Liver (tissue), 9 donors: ENCODE results near the gene IL2RA. TPM values are rescaled to one million over a fixed set of nuclear protein-coding genes. Genes with fewer than 3 reads are reported as not detected.

ENCODE experiments used
- DNase-seq: peaks from one replicate; pipeline ENCODE4 v3.0.0-alpha.2; 2017; ENCODE audit warnings: low spot score
- H3K27ac ChIP-seq, 2 donors: one replicate each; pipeline ENCODE4 v1.7.0; 2013; ENCODE audit warnings: inconsistent platforms in 2 of 2, low read length in 2 of 2, control low read depth in 1 of 2, low read depth in 1 of 2, mild to moderate bottlenecking in 1 of 2
- H3K27me3 ChIP-seq, 4 donors: one replicate each; pipeline versions ENCODE4 v1.6.1 to v1.7.0; 2013; ENCODE audit warnings: low read length in 3 of 4, inconsistent platforms in 1 of 4, mild to moderate bottlenecking in 1 of 4, moderate library complexity in 1 of 4; ENCODE audit not compliant: control insufficient read depth in 4 of 4, insufficient read depth in 4 of 4
- H3K36me3 ChIP-seq, 4 donors: one replicate each; pipeline versions ENCODE4 v1.6.1 to v1.7.0; 2013; ENCODE audit warnings: low read length in 3 of 4, mild to moderate bottlenecking in 3 of 4, low read depth in 1 of 4, moderate library complexity in 1 of 4; ENCODE audit not compliant: control insufficient read depth in 4 of 4, insufficient read depth in 3 of 4
- H3K4me1 ChIP-seq, 4 donors: one replicate each; pipeline versions ENCODE4 v1.6.1 to v1.7.0; 2013; ENCODE audit warnings: low read length in 3 of 4, mild to moderate bottlenecking in 3 of 4, moderate library complexity in 1 of 4; ENCODE audit not compliant: control insufficient read depth in 4 of 4, insufficient read depth in 4 of 4
- H3K4me3 ChIP-seq, 3 donors: one replicate each; pipeline versions ENCODE4 v1.6.1 to v1.7.0; 2013; ENCODE audit warnings: low read length in 3 of 3, control low read depth in 1 of 3, low read depth in 1 of 3, mild to moderate bottlenecking in 1 of 3
- H3K9ac ChIP-seq, 2 donors: one replicate each; pipeline ENCODE4 v1.7.0; 2013; ENCODE audit warnings: low read length in 2 of 2, mild to moderate bottlenecking in 2 of 2, moderate library complexity in 2 of 2, control low read depth in 1 of 2, low read depth in 1 of 2
- H3K9me3 ChIP-seq, 4 donors: one replicate each; pipeline versions ENCODE4 v1.6.1 to v1.7.0; 2013; ENCODE audit warnings: low read length in 3 of 4; ENCODE audit not compliant: control insufficient read depth in 4 of 4
- CTCF ChIP-seq: fragments of 150-350 bp; IDR thresholded peaks from 2 replicates; pipeline ENCODE4 v1.5.1; 2017; ENCODE audit warnings: improper control_type of control experiment, low read depth, low read length; ENCODE audit not compliant: missing input control
- EGR1 ChIP-seq, 2 donors: IDR thresholded peaks; 2 replicates each; pipeline ENCODE4 v1.6.1; 2016 to 2018; ENCODE audit warnings: antibody characterized with exemption in 2 of 2, low read depth in 2 of 2
- FOXA2 ChIP-seq: IDR thresholded peaks from 2 replicates; pipeline ENCODE4 v1.6.1; 2016; ENCODE audit warnings: antibody characterized with exemption
- GABPA ChIP-seq, 2 donors: IDR thresholded peaks in 1 of 2; conservative IDR thresholded peaks in 1 of 2; 2 replicates each; pipeline ENCODE4 v1.6.1; 2016; ENCODE audit warnings: antibody characterized with exemption in 2 of 2, mild to moderate bottlenecking in 1 of 2, moderate library complexity in 1 of 2
- HNF4A ChIP-seq, 2 donors: conservative IDR thresholded peaks; 2 replicates each; pipeline ENCODE4 v1.6.1; 2016; ENCODE audit warnings: antibody characterized with exemption in 2 of 2, mild to moderate bottlenecking in 2 of 2
- HNF4G ChIP-seq: IDR thresholded peaks from 2 replicates; pipeline ENCODE4 v1.6.1; 2016; ENCODE audit warnings: antibody characterized with exemption
- NR2F2 ChIP-seq: IDR thresholded peaks from 2 replicates; pipeline ENCODE4 v1.6.1; 2016; ENCODE audit warnings: antibody characterized with exemption
- RXRA ChIP-seq, 2 donors: IDR thresholded peaks; 2 replicates each; pipeline ENCODE4 v1.6.1; 2017 to 2018; ENCODE audit warnings: antibody characterized with exemption in 2 of 2, mild to moderate bottlenecking in 1 of 2
- SP1 ChIP-seq: IDR thresholded peaks from 2 replicates; pipeline ENCODE4 v1.6.1; 2018; ENCODE audit warnings: antibody characterized with exemption, mild to moderate bottlenecking
- TAF1 ChIP-seq: conservative IDR thresholded peaks from 2 replicates; pipeline ENCODE4 v1.6.1; 2016; ENCODE audit warnings: antibody characterized with exemption, mild to moderate bottlenecking
- YY1 ChIP-seq: IDR thresholded peaks from 2 replicates; pipeline ENCODE4 v1.6.1; 2016; ENCODE audit warnings: antibody characterized with exemption, mild to moderate bottlenecking
- WGBS: extraction: QIAGEN DNeasy Blood & Tissue Kit; methylation state at CpG from one replicate; pipeline ENCODE4 v1.1.7; 2013; 5-methylcytosine and 5-hydroxymethylcytosine counted together
- polyA plus RNA-seq, 2 donors: library from polyadenylated mRNA; stranded (reverse) in 1 of 2; unstranded in 1 of 2; fragments of 200-250 nt in 1 of 2; fragments of >200 nt in 1 of 2; fragmentation: Nextera tagmentation in 1 of 2; extraction: Ambion mirVana in 1 of 2; gene quantifications; one replicate each; pipeline versions ENCODE4 v1.2.1 to v1.2.3, GENCODE V29; 2013 to 2015
- total RNA-seq, 2 donors: library from RNA; depleted of rRNA; stranded (reverse); fragments of >200 nt; gene quantifications; one replicate each; pipeline ENCODE4 v1.2.3, GENCODE V29; 2014
- TF ChIP-seq, protein P1 (sequence below): IDR thresholded peaks from 2 replicates; pipeline ENCODE4 v1.6.1; 2016; ENCODE audit warnings: antibody characterized with exemption
- TF ChIP-seq, protein P2 (sequence below): IDR thresholded peaks from 2 replicates; pipeline ENCODE4 v1.6.1; 2016; ENCODE audit warnings: antibody characterized with exemption
- donor health status: healthy.
- donor health status: healthy.
- donor health status: healthy.
- donor health status: healthy.
- donor health status: healthy.

The IL2RA gene
- total and polyA plus RNA-seq, 4 donors = 0.46 to 1.6 TPM; not detected in 2

DNA sequence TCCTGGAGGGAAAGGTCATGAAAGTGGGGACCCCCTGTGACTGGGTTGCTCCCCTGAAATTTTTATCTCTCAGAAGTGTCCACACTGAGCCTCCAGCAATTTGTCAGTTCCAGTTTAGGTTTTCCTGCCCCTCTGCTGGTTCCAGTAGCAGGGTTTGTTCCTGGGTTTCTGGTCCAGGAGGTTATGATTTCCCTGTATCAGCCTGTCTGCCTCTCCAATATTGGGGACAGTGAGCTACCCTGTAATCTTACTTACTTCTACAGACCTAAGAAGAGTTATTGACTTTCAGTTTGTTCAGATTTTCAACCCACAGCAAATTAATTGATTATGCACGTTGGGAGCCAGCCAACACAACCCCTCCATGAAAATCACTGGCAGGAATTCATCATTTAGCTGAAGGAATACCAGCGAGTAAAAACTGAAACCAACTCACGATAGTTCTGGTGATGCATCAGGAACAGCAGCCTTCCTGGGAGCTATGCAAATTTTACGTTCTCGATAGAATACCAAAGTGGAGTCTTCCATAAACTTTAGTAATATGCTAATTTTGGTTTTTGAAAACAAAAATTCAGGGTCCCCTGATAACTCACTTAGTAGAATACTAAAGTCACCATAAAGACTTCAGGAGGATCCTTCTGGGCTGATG, 53.5 kb downstream of the IL2RA start:
- TF ChIP-seq EGR1 (IDR thresholded peaks at IDR 0.05; ENCODE audit: low read depth in 2 of 2) (no peak), SP1 (no peak), NR2F2 (no peak), GABPA (IDR thresholded peaks at IDR 0.05 in 1 of 2, conservative IDR thresholded peaks at IDR 0.05 in 1 of 2) (no peak)
- H3K9me3 ChIP-seq = peaks cover 0 to 9% (median 1%) of the 10 kb centered on the region in 4 donors
- H3K4me3 ChIP-seq = peak overlapping the region in 1 of 3 donors; percentile 8
- H3K27ac ChIP-seq = peak overlapping the region in 1 of 2 donors; percentile 25
- DNase-seq = no peak
- H3K36me3 ChIP-seq = no peaks in the 10 kb centered on the region
- no peak overlapping the region for H3K9ac ChIP-seq
- no peaks in the 10 kb centered on the region for H3K4me1 ChIP-seq
- WGBS = 64% methylated on average over 5 of the region's 5 CpGs
- H3K27me3 ChIP-seq = no peaks in the 10 kb centered on the region

DNA sequence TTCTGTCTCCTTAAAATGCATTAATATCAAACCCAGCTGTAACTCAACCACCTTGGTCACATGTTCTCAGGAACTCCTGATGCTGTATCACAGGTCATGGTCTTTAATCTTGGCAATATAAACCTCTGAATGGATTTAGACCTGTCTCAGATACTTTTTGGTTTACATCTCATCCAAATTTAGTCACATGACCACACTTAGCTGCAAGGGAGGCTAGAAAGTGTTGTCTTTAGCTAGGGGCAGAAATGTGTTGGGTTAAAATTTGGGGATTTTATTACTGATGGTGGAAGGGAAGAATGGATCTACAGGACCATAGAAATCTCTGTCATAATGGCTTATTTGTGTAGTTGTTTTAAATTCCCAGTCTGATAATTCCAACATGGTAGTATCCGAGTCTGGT, 55.2 kb downstream of the IL2RA start:
- Histone ChIP-seq H3K4me3 (no peak overlapping the region), H3K27ac (no peak overlapping the region), H3K27me3 (no peaks in the 10 kb centered on the region), H3K4me1 (no peaks in the 10 kb centered on the region), H3K9ac (no peak overlapping the region), H3K9me3 (peaks cover 0 to 9% (median 1%) of the 10 kb centered on the region in 4 donors), H3K36me3 (no peaks in the 10 kb centered on the region)
- DNase-seq = no peak
- WGBS = 35% methylated on average over 1 of the region's 1 CpG
- no peak for TF ChIP-seq GABPA (IDR thresholded peaks at IDR 0.05 in 1 of 2, conservative IDR thresholded peaks at IDR 0.05 in 1 of 2)
- TF ChIP-seq, protein P1, sequence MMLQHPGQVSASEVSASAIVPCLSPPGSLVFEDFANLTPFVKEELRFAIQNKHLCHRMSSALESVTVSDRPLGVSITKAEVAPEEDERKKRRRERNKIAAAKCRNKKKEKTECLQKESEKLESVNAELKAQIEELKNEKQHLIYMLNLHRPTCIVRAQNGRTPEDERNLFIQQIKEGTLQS = no peak
- TF ChIP-seq, protein P2, sequence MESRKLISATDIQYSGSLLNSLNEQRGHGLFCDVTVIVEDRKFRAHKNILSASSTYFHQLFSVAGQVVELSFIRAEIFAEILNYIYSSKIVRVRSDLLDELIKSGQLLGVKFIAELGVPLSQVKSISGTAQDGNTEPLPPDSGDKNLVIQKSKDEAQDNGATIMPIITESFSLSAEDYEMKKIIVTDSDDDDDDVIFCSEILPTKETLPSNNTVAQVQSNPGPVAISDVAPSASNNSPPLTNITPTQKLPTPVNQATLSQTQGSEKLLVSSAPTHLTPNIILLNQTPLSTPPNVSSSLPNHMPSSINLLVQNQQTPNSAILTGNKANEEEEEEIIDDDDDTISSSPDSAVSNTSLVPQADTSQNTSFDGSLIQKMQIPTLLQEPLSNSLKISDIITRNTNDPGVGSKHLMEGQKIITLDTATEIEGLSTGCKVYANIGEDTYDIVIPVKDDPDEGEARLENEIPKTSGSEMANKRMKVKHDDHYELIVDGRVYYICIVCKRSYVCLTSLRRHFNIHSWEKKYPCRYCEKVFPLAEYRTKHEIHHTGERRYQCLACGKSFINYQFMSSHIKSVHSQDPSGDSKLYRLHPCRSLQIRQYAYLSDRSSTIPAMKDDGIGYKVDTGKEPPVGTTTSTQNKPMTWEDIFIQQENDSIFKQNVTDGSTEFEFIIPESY = no peak
- TF ChIP-seq FOXA2 = no peak

GRCh38 chr10:6006546-6006945, 55.6 kb downstream of the IL2RA start:
- 78% methylated on average over 3 of the region's 3 CpGs for WGBS
- Histone ChIP-seq H3K36me3 (no peaks in the 10 kb centered on the region), H3K9me3 (peaks cover 0 to 9% (median 1%) of the 10 kb centered on the region in 4 donors), H3K27ac (no peak overlapping the region), H3K27me3 (no peaks in the 10 kb centered on the region), H3K4me1 (no peaks in the 10 kb centered on the region), H3K9ac (no peak overlapping the region), H3K4me3 (no peak overlapping the region)
- no peak for DNase-seq
- TF ChIP-seq SP1 (no peak), YY1 (no peak), RXRA (IDR thresholded peaks at IDR 0.05) (no peak), GABPA (IDR thresholded peaks at IDR 0.05 in 1 of 2, conservative IDR thresholded peaks at IDR 0.05 in 1 of 2) (no peak), CTCF (no peak), HNF4A (conservative IDR thresholded peaks at IDR 0.05) (no peak), HNF4G (no peak), TAF1 (no peak), EGR1 (IDR thresholded peaks at IDR 0.05; ENCODE audit: low read depth in 2 of 2) (no peak)
- TF ChIP-seq, protein P1 = no peak
